ENCODE data around the gene HIPK2.

Gene HIPK2

DNA sequence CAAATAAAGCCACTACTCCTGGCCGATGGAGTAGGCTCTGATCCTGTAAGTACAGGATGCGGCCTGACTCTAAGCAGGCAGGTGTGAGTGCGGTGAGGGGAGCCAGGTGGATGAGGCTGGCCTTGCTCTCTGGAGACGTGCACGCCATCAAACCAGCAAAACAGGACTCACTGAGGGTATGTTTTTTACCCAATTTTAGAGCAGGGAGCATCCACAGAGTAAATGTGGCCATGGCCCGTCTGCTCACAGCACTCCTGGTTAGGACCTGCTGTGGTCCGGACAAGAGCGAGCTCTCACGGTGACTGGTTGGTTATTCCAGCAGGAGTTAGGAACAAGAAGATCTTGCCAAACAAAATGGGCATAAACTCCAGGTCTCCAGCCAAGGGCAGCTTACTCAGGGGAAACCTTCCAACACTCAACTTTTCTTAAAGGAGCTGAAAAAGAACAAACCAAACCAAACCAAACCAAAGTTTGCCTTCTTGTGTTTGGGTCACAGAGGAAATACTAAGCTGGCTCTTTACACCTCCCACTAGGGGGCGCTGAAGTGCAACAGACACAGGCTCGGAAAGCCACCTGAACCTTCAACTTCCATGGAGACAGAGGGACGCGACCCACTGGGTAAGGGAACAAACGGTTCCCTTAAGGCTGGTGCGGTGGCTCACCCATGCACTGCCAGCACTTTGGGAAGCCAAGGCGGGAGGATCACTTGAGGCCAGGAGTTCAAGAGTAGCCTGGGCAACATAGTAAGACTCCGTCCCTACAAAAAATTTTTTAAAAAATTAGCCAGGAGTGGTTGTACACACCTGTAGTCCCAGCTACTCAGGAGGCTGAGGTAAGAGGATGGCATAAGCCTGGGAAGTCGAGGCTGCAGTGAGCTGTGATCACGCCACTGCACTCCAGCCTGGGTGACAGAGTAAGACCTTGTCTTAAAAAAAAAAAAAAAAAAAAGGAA, 131.9 kb downstream of the HIPK2 start:
- DNase-seq = no peak

DNA sequence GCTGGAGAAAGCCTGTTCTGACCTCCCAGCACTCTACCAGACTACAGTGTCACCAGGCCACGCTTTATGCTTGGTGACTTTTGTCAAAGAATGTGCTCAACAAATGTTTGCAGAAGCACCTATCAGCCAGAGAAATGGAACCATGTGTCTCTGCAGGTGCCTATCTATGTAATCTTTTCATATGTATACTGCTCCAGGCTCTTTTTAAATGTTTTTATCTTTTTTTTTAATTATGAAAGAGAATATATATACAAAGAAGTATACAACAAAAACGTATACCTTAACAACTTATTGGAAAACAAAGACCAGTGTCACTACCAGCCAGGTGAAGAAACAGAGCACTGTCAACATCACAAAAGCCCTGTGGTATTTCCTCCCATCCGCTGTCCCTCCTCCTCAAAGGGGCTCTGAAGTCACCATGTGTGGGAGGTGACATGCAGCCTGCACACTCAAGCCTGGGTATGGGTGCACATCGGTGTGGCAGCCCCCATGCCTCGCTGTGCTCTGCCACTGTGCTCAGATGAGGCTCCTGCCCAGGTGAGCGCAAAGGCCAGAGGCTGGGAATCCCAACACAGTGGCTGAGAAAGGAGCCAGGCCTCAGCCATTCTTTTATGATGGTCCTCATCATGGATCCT, 133.7 kb downstream of the HIPK2 start:
- no peak for DNase-seq

DNA sequence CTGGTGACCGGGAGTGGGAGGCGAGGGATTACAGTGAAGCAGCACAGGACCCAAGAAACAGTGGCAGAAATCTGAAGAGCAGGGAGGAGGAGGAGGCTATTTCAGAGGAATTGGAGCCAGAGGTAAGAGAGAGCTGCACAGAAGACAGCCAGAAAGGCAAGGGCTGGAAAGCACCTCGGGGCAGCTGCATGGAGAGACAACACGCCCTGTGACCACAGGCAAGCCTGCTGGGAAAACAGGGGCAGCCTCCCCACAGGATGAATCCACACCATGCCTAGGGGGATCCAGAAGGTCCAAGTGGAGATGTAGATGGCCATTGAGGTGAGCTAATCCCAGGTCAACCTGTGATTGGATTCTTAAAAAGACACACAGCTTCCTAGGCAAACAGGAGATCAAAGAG, 135.5 kb downstream of the HIPK2 start:
- DNase-seq = no peak

DNA sequence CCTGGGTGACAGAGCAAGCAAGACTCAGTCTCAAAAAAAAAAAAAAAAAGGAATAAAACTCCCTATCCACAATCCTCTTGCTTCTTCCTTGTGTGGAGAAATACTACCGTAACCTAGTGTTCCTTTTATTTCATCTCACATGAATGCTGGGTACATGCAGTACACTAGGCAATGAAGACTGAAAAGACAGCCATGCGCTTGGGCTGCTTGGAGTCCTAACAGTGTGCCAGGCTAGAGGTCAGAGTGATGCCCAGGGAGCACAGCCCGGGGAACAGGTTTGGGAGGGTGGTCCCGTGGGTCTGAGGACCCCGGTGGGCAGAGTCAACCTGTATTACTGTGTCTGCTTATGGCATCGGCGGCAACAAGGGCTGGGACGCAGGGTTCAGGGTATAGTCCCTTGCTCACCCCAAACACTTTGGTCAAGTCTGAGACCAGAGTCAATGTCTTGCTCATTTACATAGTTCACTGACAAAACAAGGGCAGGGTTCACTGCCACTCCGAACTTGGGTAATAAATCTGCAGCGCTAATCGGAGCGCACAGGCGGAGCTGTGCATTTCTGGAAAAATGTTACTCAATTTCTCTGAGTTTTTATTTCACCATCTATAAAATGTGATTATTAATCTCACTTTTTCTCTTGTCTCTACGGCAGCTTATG, 136.3 kb downstream of the HIPK2 start:
- DNase-seq = no peak

DNA sequence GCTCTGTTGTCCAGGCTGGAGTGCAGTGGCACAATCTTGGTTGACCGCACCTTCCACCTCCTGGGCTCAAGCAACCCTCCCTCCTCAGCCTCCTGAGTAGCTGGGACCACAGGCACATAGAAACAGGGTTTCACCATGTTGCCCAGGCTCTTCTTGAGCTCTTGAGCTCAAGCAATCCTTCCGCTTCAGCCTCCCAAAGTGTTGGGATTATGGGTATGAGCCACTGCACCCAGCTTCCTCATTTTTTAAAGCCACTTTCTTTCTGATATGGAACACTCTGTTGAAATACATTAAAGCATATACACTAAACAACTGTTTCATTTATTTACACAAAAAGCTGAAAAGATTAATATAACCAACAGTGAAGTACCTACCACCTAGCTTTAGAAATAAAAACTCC, 137.1 kb downstream of the HIPK2 start:
- DNase-seq = no peak

DNA sequence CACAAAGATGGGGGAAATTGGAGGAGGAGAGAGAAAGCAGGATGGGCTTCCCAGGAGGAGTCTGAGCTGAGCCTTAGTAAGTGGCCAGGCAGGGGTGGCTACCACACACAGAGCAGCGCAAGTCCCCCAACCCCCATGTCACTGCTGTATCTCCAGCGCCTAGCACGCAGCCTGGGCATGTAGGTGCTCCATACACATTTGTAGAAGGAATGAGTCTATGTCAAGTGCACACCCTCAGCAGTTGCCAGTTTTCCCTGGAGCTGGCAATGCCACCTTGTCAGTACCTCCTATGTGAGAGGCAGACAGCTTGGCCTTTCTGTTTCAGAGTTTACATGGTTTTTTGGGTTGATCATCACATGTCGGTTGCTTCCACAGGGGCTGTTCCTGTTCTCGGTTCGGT, 138.2 kb downstream of the HIPK2 start:
- no peak for DNase-seq

DNA sequence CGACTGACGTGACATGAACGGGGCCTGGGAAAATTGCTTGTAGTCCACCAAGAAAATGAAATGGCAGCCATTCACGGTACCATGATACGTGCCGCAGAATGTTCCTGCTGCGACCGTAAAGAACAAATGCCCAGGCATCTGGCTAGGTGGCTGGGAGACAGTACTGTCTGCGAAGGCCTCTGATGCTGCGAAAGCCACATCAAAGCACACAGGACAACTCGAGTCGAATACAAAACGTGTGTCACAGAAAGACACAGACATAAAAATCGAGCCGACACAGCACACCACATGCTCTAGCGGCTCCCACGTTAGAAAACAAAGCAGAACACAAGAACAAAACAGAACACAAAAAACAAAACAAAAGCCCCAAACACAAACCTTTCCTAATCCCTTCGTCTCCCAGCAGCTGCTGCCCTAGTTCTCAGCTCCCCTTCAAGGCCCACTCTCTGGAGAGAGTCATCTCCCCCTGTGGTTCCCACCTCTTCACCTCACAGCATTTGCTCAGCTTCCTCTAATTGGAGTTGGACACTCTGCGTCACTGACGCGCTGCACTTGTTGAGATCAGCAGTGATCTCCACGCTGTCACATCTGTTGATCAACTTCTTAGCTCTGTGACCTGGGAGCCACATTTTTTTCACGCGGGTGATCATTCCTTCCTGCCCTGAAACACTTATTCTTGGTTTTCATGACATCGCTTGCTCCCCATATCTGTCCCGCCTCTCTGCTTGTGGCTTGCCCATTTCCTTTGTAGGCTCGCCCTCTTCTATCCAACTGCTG, 142.1 kb downstream of the HIPK2 start:
- no peak for DNase-seq

DNA sequence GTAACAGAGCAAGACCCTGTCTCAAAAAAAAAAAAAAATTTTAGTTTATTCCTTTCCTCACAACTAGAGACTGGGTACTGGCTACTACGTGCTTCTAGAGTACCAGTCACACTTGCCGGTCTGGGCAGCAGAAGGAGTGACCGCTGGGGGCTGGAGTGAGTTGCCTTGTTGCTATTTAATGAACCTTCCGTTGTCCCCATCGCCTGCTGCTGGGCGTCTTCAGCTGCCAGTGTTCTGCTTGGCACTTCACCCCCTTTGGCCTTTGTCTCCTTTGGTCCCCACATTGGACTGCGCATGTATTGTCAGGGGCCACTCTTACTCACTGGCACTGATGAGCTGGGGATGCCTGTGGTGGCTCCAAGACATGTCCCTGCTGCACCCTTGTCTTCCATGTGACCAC, 143.7 kb downstream of the HIPK2 start:
- DNase-seq = no peak

DNA sequence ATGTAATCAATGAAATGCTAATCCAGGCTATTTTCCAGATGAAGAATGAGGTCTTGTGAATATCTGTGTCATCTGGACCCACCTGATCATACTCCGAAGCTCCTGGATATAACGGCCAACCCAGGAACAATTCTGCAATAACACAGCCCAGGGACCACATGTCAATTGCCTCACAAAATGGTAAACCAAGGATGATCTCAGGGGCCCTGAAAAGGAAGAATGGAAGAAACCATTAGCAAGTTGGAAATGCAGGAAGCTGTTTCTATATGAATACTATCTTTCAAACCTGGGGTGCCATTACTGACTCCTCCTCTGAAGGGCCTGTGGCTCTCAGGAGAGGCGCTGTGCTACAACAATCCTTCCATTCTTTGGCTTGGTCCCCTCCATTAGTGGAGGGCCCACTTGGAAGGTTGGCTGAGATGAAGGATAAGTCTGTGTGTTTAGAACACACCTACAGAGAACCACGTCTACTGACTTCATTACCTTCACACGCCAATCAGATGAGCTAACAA, 146.2 kb downstream of the HIPK2 start:
- DNase-seq = no peak

DNA sequence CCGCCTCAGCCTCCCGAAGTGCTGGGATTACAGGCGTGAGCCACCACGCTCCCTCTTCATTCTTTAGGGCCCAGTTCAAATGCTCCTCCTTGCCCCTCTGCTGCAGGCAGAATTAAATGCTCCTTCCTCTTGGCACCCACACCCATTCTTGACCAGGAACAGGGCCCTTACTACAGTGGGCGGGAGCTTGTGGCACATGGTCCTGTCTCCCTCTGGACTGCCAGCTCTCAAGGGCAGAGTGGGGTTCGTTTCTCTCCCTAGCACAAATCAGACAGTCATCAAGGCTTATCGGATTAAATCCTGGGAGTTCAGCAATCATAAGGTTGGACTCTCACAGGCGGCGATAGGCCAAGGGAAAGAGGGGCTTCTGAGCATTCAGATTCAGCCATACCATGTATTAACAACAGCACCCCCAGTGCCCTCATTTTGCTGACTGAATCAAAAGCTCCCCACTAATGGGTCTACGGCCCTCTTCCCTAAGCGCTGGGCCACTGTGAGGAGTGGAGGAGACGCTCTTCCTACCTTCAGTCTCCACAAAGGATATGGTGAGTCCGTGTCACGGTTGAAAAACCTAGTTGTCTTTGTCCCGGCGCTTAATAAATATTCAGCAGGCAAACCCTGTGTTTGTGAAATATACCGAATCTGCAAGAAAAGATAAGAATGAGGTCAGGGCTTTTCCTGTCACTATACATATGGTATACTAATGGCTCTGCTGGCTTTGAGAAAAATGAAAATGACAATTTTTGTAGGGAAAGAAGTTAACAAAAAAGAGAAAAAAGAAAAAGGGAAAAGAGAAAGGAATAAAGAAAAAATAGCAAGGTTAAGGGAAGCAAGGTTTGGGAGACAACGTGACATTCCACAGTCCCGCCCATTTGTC, 146.9 kb downstream of the HIPK2 start:
- no peak for DNase-seq

DNA sequence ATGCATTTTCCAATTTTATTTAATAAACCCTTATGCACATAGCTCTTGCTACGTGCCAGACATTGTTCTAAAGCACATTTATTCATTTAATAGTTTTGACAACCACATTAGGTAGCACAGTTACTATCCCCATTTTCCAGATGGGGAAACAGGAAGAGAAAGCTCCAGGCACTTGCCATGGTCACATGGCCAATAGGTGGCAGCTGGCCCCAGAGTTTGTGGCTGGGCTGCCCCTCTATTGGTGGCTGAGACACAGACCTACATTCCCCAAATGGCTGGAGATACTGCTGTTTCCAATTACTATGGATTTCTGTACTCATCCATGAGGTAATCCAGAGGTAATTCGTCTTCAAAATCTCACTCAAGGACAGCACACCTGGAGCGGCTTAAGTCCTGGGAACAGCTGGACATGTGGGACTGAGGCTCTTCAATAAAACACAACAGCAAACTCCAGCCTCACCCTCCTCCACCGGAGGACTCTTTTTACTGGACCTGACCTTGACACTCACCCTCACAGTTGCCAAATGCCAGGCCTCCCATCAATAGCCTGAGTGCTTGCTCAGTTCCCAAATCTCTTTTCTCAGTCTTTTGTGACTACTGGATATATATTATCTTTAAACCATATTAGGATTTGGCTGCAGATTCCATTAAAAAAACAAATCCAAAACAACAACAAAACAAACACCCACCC, 148.3 kb downstream of the HIPK2 start:
- DNase-seq = no peak

DNA sequence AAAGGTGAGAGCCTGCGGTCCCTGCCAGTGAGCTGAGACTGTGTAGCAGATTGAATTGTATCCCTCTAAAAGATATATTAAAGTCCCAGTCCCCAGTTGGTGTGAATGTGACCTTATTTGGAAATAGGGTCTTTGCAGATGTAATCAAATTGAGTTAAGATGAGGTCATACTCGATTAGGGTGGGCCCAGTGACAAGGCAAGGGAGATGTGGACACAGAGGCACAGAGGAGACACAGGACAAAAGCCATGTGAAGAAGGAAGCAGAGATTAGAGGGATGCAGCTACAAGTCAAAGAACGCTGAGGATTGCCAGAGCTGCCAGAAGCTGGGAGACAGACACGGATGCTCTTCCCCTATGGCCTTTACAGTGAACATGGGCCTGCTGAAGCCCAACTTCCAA, 150.0 kb downstream of the HIPK2 start:
- no peak for DNase-seq

DNA sequence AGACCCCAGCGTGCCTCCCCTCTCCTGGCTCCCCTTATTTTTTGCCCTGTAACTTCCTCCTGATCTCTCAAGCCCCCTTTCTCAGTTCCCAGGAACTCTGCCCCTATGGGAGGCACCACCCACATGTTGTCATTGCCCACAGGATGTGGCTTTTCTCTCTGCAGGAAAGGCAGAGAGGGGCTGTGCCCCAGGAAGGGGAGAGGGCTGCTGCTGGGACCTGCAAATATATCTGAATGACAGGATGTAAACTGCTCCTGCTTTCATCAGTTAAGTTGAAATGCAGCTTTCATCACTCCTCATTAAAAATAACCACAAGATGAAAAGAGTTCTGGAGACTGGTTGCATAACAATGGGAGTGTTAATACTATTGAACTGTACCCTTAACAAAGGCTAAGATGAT, 151.0 kb downstream of the HIPK2 start:
- no peak for DNase-seq

DNA sequence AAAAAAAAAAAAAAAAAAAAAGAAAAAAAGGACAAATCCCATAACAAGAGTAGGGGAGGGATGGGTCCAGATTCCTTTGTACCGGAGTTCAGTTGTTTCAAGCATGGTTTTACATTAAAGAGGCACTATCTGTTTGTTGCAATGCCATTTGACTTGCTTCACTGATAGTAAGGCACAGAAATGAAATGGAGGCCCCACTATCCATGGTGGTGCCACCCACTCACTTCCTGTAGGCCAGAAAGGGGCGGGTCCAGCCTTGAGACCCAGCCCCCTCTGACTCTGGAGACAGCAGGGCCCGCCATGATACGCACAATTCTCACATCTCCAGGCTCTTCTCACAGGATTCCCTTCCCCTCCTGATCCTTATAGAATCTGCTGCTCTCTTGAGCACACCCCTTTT, 154.3 kb downstream of the HIPK2 start:
- no peak for DNase-seq

DNA sequence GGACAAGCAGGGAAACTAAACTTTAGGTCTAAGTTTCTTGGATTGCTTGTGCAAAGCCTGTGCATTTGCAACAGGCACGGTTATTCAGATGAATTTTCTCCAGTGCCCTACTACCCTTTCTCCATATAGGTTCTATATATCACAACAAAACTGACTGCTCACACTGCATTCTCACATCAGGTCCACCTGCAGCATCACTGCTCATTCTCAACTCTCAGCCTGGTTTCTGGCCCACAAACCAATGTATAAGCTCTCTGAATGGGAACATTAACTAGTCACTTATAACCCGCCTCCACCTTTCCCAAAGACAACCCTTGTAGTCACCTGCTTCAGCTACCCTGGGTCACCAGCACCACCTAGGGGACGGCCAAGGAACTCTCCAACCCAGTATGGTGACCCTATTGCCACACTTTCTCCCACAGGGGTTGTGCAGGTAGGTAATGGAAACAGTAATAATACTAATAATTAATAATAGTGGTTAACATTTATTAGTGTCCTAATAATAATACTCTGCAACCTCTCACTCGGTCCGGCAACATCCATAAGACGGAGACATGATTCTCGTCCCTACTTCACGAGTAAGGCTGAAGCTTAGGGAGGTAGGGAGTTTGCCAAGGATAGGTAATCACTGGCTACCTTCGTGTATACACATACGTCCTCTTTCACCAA, 157.0 kb downstream of the HIPK2 start:
- DNase-seq = no peak

DNA sequence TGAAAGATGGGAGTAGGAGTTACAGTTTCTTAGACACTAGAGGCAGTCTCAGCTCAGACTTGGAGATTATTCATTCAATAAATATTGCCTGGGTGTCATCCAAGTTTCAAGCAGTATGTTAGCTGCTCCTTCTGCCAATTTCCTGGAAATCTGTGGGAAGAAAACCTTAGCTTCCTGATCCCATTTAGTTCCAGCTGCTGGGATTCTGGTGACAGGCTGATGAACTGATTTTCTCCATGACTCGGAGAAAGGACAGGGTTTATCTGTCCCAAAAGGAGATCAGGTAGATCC, 158.5 kb downstream of the HIPK2 start:
- DNase-seq = no peak

DNA sequence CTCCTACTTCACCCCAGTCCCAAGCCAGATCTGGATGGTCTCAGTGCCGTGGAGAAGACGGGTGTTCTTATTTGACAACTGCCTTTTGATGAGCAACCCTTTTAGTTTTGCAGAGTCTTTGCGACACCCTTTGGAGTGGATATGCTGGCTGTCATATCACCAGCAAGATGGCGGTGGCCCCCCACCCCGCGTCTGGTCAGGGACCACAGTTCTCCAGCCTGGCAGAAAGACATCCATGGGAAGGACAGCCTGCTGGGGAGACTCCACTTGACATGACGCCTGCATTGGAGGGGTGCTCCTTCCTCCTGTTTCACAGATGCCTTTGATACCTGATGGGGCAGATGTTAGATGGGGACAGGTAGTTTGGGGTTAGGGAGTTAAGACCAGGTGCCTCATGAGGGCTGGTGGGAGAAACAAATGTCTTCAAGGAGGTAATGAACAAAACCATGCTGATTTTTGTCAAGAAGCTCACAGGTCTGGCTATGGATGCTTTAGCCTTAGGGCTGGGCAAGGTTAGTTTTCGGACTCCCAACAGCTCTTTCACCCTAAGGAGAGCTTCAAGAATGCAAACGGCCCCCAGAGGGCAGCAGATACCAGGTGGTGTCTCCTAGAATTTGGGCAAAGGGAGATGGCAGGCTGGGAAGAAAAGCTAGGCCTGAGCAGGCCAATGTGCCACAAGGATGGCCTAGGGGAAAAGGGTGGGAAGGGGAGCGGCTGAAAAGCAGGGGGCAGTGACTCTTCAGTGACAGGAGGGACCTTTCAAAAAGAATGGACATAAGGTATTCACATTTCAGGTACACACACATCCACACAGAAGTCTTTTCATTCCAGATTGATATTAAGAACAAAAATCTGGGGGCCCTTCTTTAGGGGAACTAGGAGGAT, 159.1 kb downstream of the HIPK2 start:
- DNase-seq = no peak

DNA sequence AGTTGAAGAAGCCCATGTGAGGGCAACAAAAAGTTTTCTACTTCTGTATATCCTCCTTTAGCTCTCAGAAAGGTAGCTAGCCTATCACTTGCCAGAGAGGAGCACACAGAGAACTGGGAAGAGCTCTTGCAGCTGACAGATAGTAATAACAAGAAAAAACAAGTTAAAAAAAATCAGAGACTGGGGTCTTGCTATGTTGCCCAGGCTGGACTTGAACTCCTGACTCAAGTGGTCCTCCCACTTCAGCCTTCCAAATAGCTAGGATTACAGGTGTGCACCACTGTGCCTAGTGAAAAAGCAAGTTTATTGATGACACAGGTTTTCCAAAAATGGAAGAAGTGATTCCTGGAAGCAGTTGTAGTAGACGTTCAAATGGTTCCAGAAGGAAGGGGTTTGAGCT, 160.7 kb downstream of the HIPK2 start:
- DNase-seq = no peak

DNA sequence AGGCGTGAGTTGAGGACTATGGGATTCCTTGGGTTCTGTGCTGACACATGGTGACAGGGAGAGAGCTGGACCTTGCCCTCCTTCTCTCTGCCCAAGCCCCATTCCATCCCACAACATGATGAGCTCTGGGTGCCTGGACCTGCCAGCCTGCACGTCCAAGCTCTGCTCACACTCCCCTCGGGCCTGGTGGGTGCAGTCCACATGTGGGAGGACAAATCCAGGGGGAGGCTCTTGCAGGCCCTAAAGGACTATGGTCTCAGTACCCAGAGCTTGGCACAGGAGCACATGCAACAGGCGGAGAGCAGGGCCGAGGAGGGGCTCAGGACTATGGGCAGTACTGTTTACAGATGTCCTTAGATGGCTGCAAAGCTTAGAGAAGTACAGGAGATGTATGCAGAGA, 162.9 kb downstream of the HIPK2 start:
- DNase-seq = no peak

DNA sequence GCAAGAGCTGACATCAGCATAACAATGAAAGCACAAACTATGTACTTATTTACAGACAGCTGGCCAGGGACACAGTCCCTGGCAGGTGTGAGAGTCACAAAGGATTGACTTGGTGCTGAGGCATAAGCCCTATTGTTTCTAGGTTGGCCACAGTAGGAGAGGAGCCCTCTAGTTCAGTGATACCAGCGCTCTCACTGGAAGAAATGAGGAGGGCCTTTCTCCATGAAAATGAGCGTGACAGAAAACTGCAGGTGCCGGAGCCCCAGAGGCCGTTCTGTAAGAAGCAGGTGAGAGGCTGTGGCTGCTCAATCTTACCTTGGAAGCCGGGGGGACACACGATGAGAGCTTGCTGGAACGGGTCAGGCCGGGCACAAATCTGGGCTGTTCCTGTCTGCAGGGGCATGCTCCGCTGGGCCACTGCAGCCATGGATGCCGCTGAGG, 163.8 kb downstream of the HIPK2 start:
- no peak for DNase-seq
